Forelimb muscle (tissue), 1 donor: Measurements from ENCODE around the gene TLDC2. TPM values are rescaled to one million over a fixed set of nuclear protein-coding genes. Genes with fewer than 3 reads are reported as not detected.

Source experiments
- DNase-seq: peaks from one replicate; pipeline ENCODE4 v3.0.0-alpha.2; 2013; ENCODE audit warnings: low read depth
- polyA plus RNA-seq: library from polyadenylated mRNA; unstranded; fragments of 120-200 nt; gene quantifications from one replicate; pipeline ENCODE4 v1.2.1, GENCODE V29; 2013; ENCODE audit not compliant: insufficient read length

Gene TLDC2
- polyA plus RNA-seq, 1 donor = 0.40 TPM

DNA sequence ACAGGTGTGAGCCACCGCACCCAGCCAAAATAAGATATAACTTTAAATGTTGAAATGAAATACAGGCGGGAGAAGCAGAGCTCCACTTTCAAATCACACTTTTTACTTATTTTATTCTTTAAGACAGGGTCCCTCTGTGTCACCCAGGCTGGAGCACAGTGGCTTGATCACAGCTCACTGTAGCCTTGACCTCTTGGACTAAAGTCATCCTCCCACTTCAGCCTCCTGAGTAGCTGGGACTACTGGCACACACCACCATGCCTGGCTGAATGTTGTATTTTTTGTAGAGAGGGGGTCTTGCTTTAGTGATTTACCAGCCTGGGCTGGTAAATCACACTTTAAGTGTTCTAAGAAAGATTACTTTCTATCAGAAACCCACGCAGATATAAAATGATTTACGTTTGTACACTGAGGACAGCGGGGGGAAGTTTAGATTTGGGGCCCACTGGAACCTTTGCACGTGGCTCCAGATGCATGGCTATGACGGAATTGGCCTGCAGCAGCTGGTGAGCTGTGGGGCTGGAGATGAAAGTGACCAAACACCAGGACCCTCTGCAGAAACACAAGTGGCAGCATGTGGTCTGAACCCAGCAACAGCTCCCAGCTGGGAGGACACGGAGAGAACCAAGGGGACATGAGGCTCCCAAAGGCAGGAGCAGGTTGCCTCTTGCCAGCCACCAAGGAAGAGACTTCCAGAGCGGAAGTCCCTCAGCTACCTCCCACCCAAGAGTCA is 26.4 kb upstream of the TLDC2 start:
- DNase-seq = no peak

- no peak for DNase-seq
These were observed 25.2 kb upstream of the TLDC2 start for GRCh38 chr20:36850759-36851158.

DNA sequence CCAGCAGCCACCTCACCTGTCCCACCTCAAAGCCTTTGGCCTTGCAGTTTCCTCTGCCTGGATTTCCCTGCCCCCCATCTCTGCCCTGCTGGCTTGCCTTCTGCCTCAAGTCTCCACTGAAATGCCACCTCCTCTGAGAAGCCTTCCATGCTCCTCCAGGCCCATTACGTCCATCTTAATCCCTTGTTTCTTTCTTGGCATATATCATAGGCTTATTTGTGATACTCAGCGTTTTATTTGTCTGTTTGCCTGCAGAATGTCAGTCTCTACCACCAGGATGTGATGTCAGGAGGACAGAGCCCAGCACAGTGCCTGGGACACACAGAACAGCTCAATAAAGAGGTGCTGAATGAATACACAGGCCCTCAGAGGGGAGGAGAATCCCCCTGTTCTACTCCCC is 24.4 kb upstream of the TLDC2 start:
- no peak for DNase-seq

DNA sequence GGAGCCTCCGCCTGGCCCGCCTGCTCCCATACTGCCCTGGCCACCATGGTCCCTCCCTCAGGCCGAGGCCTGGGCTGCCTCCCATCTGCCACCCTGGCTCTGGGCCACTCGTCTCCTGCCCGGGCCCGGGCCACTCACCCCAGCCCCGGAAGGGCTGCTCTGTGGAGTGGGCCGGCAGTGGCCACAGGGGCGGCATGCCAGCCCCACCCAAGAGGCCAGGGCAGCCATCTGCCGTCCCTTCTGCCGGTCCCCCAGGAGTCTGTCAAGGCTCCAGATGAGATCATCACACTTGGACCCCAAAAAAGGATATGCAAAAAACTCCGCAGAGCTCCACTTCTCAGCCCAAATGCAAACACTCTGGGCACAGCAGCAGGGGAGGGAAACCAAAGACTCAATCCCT is 23.8 kb upstream of the TLDC2 start:
- DNase-seq = no peak

- no peak for DNase-seq
These were observed 21.3 kb upstream of the TLDC2 start for GRCh38 chr20:36854348-36855240.

DNA sequence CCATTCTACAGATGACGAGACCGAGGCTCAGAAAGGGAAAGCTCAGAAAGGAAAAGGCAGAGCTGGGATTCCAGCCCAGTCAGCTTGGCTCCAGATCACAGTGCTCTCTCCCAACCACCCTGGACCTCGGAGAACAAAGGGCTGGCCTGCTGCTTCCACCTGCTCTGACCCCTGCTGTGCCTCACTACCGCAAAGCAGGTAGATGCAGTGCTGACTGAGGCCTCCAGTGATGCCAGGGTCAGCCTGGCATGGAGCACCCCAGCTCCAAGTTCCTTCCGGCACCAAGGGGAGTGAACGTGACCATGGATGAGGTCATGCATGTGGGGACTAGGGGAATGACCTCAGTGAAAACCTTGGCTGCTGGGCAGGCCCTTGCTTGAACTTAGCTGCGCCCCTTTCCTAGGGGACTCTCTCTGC is 20.7 kb upstream of the TLDC2 start:
- DNase-seq = no peak

GRCh38 chr20:36856195-36856594 is 19.7 kb upstream of the TLDC2 start:
- DNase-seq = no peak

DNA sequence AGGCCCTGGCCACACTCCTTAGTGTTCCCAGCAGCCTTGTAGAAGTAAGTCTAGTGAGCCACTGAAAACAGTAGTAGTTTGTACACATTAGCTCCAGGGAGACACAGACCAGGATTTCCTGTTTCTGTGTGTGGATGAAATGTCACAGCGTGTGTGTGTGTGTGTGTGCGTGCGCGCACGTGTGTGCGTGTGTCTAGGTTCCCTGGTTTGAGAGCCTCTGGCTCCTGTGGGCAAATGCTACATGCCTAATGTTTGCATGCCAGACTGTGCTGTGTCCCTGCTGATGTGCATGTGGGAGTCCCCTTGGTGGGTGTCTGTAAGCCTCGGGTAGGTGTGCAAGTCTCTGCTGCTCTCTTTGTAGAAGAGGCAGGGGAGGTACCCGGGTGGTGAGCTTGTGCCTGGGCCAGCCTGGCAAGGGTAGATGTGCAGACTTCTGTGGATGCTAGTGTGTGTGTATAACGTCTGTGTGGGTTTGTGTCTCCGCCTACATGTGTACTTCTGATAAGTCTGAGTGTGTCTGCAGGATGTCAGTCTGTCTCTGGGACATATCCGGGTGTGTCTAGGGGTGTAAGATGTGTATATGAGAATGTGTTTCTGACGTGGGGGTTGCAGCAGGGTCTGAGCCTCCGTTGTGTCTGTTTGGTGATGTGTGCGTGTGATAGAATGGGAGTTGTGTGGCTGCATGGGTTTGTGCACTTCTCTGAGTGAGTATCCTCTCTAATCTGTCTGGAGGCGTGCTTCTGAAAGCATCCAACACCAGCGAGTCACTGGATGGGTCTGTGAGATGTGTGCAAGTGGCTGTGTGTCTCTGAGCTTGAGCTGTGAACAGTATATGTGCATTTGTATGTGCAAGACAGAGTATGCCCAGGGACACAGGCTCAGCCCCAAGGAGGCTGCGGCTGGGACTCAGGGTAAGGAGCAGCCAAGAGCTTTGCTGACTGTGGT is 19.0 kb upstream of the TLDC2 start:
- DNase-seq = no peak

DNA sequence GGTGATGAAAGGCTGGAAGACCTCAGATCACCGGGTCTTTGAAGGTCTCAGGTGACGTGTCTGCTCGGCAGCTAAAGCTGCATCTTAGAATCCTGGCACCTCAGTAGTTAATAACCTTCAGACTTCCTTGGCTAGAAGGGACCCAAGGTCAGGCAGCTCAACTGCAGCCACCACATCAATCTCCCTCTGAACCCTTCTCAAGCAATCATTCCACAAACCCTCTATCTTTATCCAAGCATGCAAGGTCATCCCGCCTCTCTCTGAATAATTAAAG is 16.7 kb upstream of the TLDC2 start:
- DNase-seq = no peak

DNA sequence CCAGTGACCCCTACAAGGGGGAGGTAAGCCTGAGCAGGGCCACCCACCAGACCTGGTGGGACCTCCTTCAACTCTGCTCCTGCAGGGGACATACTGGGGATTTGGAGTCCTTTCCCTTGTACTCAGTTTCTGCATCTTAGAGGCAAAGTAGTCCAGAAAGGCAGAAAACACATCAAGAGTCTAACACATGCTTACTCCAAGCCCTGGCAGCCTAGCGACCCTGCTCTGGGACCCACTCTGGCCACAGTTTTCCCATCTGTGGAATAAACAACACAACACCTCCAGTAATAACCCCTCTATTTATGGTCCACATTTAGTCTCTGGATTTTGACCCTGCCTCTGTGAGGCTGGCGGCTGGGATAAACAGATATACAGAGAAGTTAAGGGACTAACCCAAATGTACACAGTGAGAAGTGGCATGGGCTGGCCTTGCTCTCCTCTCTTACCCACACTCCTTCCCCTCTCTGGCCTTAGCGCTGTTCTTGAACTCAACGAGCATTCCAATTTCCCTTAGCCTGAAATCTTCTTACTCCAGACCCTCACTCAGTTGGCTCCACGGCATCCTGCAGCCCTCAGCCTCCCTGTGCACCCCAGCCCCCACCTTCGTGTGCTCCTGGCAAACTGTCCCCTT is 16.1 kb upstream of the TLDC2 start:
- DNase-seq = no peak

- DNase-seq = no peak
These were observed 15.6 kb upstream of the TLDC2 start for GRCh38 chr20:36860339-36860738.

DNA sequence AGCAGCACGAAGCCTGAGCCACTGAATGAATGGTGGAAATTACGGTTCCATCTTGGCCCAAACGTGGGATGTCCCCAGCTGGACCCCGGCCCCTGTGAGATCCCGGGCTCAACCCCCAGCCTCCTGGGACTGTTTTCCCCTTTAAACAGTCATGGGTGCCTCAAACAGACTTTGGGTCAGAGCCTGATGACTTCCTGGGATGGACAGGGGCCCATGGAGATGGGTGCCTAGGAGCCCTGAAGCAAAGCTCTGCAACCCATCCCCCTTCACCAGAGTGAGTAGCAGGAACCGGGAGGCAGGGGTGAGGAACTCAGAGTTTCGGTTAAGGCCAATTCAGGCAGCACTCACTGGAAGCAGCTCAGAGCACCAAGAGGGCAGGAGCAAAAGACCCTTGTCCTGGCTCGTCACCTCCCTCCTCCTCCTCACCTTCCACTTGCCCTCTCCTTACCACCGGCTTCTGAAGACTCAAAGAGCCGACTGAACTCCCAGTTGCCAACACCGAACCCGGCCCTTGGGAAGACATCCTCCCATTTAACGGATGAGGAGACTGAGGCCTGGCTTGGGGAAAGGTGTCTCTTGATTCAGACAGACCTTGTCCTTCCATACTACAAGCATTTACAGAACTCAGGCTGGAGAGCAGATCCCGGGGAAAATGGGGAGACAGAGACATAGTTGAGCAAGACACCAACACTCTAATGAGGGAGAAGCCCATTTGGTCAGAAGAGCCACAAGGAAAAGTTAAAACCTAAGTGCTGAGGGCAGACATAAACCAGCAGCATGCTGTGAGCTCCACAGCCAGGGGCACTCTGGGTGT is 14.9 kb upstream of the TLDC2 start:
- no peak for DNase-seq

DNA sequence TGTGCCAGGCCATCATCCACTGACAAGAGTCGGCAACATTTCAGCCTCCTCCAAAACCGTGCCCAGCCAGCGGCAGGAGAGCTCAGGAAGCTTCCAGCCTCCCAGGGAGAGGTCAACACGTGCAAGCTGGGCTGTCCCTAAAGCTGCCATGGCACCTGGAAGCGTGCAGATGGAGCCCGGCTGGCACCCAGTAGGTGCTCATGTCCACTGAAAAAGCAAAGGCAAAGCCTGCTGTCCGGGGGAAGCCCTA is 14.4 kb upstream of the TLDC2 start:
- no peak for DNase-seq

DNA sequence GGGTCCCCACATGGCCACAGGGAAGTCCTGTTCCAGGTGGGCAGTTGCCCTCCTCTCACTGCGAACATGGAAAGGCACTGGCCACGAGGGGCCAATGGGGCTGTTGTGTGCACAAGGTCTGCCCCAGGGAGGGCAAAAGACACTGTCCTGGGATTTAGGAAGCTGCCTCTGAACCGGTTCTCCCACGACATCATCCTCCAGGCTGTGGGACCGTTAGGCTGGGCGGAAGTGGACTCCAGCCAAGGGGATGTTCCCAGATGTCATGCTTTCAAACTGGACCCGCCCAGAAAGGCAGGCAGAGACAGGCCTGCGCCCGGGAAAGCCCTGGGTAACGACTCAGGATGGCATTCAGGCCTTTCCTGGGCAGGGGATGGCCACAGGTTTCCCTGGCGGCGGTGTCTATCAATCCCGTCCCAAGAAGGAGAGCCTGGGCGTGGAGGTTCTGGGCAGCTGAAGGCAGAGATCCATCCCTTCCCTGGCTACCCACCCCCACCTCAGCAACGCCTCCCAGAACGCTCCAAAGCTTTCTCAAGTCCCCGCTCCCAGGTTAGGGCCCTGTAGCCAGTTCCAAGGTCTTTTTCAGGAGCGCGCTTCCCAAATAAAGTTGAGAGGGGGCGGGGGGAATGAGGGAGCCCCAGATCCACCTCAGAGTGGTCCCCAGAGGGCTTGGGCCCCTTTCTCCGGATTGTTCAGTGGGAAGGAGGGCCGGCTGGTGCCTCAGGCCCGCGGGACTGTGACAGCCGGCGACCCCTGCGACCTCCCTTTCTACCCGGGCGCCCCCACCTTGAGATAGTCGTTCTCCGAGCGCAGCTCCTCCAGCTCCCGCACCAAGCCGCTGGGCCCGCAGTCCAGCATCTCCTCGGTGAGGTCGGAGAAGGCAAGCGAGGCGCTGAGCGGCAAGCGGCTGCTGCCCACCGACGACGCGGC is 13.8 kb upstream of the TLDC2 start:
- DNase-seq = peak; percentile 77

DNA sequence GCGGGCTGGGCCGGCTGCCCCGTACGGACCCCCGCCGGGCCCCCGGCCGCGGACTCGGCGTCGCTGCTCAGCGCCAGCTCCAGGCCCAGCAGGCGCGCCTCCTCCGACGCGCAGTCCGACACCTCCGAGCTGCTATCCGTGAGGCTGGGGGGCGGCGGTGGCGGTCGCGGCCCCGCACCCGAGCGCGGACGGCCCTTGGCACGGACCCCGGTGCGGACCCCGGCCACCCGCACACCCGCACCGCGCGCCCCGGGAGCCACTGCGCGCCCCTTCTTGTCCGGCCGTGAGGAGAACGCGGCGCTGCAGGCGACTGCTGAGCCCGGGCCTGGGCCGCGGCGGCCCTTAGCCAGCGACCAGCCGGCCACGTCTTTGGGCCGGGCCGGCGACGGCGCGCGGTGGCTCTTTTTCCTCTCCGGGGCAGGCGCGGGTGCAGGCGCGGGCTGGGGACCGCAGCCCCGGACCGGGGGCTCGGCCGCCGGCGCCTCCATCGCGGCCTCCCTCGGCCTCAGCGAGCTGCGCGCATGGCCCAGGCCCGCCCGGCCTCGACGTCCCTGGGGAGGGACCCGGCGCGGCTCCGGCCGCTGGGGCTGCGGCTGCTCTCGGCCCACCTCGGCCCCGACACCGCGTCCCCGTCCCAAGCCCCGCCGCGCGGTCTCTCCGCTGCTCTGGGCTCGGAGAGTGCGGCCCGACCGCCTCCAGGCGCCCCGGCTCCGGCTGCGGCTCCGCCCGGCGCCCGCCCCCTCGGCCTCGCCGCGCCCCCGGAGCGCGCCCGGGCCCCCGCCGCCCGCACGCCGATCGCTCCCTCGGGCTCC is 12.9 kb upstream of the TLDC2 start:
- DNase-seq = no peak

GRCh38 chr20:36865076-36865860 is 10.7 kb upstream of the TLDC2 start:
- DNase-seq = no peak

- no peak for DNase-seq
These were observed 10.1 kb upstream of the TLDC2 start for GRCh38 chr20:36865861-36866149.

GRCh38 chr20:36866164-36866563 is 9.8 kb upstream of the TLDC2 start:
- no peak for DNase-seq
